GM21529 (cell line): Measurements from ENCODE around the gene DFFA.
"Not testable (repeated sequence)": the region's sequence is repeated elsewhere in the genome, so short reads cannot be mapped to it uniquely, and the experiment has no call there.

Experiments used
- ATAC-seq: cut with Tn5 transposase; IDR thresholded peaks from one replicate; pipeline ENCODE4 v1.9.1; 2021; ENCODE audit not compliant: unreplicated experiment

Gene DFFA

DNA sequence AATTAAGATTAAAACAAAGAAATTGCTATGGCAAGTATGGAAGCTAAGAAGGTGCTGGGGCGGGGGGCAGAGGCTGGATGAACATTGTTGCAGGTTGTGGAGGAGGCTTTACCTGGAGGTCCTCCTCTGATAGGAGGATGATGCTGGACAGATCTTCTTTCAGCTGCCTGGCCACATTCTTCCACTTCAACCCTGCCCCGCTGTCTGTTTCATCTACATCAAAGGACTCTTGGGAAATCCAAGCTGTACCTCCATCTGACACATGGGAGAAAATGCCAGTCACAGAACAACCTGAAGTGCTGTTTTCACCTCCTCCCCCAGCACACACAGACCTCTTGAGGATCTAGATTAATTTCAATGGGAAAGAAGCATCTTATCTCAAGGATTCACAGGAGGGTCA is 5.3 kb downstream of the DFFA start:
- ATAC-seq: no peak

DNA sequence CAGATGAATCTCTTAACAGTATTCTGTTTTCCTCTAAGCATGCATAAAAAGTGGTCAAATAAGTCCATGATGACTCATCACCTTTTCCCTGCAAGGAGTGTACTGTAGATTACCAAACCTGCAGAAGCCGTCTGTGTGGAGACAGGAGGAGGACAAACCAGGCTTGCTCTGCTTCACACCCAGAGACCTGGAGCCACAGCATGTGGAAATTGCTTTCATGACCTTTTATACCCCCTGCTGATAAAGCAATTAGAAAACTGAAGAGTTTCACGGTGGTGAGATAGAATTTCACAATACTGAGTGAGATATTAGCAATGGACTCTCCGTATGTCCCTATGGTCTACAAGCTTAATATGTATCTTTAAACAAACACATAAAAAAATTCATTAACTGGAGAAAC is 13.1 kb downstream of the DFFA start:
- ATAC-seq: no peak

- ATAC-seq: no peak
Measured at GRCh38 chr1:10457875-10458274, 14.5 kb downstream of the DFFA start.

- ATAC-seq: not testable (repeated sequence)
Measured at GRCh38 chr1:10457462-10457861, 14.9 kb downstream of the DFFA start.

DNA sequence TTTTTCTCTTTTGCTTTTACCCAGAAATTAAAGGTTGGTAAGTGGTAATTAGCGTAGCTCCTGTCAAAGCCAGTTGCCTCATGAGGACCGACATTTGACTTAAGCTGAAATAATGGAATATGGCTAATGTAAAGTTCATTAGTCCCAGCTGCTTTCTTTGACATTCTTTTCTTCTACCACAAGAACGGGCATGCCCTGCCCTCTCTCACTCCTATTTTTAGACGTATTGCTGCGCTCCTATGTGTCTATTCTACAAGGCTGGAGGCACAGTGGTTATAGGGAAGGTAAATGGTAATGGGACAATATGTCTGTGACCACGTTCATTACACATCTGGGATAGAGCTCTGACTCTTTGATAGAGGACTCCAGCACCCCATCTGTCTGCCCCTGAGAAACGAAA is 15.7 kb downstream of the DFFA start:
- ATAC-seq: no peak

GRCh38 chr1:10456048-10456447 is 16.3 kb downstream of the DFFA start:
- ATAC-seq: no peak

DNA sequence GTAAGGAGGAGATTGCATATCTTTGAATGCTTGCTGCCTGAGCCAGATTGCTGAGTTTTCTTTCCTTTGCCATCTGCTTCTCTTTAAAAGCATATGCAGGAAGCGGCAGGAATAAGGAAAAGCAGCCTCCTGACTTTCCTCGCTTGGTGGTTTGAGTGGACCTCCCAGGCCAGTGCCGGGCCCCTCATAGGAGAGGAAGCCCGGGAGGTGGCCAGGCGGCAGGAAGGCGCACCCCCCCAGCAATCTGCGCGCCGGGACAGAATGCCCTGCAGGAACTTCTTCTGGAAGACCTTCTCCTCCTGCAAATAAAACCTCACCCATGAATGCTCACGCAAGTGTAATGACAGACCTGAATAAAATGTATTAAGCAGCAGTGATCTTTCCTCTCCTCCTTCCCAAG is 21.0 kb downstream of the DFFA start:
- ATAC-seq: no peak

DNA sequence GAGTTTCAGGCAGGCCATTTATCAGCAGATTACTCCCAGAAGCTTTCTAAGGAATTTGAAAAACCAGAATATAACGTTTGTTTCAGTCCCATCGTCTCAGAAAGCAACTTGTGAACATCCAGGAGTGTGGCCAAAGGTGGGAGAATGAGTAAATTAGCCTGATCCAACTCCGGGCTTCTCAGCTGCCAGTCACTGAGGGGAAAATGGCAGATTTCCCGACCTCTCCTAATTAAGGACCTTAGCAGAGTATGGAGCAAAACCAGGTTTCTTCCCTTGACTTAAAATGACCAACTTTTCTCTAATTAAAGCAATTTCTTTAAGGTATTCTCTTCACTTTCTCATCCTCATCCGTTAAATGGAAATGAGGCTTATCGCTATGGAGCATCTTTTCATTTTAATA is 21.5 kb downstream of the DFFA start:
- ATAC-seq: no peak

DNA sequence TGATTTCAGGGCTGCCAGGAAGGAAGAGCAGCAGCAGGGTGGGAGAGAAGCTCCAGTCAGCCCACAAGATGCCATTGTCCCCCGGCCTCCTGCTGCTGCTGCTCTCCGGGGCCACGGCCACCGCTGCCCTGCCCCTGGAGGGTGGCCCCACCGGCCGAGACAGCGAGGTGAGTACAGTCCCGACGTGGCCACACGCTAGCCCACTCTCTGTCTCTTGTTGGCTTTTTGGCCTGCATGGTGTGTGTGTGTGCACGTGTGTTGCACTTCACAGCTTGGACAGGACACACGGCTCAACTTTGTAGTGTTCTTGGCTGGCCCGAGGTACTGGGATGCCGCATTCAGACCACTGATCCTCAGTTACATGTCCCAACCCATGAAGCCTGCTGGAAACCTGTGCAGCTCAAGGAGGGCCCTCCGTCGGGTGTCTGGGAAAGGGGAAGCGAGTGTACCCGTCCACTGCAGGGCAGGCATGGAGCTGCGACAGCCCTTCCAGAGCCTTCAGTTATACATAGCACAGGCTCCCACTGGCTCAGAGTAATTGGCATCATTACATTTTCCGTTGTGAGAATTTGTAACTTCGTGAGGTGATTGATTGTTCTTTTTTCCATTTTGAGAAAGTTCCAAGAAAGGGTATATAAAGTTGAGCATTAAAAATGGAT is 22.0 kb downstream of the DFFA start:
- ATAC-seq: no peak

DNA sequence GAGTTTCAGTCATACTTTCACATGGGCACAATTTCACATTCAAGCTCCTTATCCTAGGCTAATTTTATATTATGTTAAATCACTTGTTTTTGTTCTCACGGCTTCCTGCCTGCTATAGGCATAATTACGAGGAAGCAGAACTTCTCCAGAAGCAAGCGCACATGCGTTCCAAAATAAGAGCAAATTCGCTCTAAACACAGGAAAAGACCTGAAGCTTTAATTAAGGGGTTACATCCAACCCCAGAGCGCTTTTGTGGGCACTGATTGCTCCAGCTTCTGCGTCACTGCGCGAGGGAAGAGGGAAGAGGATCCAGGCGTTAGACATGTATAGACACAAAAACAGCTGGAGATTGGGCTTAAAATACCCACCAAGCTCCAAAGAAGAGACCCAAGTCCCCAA is 22.6 kb downstream of the DFFA start, which contains the start of gene CORT:
Gene CORT (plus strand): TSS at position 281 of the 400 bp plus-strand sequence. CDS start 193 bp downstream, outside the sequence.
- no peak for ATAC-seq

DNA sequence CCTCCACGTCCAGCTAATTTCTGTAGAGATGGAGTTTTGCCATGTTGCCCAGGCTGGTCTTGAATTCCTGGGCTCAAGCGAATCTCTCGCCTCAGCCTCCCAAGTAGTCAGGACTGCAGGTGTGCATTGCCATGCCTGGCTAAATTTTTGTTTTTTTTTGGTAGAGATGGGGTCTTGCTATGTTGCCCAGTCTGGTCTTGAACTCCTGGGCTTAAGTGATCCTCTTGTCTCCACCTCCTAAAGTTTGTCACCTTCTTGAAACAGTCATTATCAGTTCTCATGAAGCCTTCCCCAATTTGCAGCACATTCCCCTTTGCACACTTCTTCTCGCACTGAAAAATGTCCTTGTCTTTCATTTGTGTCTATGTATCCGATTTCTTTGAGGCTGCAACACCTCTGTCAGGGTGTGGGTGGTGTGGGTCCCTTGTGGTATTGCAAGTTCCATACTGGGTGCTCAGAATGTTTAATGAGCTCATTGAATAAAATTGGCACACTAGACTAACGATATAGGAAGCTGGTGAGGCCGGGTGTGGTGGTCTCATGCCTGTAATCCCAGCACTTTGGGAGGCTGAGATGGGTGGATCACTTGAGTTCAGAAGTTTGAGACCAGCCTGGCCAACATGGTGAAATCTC is 25.4 kb downstream of the DFFA start:
- ATAC-seq: no peak

GRCh38 chr1:10444795-10445397 is 27.4 kb downstream of the DFFA start:
- ATAC-seq: no peak

DNA sequence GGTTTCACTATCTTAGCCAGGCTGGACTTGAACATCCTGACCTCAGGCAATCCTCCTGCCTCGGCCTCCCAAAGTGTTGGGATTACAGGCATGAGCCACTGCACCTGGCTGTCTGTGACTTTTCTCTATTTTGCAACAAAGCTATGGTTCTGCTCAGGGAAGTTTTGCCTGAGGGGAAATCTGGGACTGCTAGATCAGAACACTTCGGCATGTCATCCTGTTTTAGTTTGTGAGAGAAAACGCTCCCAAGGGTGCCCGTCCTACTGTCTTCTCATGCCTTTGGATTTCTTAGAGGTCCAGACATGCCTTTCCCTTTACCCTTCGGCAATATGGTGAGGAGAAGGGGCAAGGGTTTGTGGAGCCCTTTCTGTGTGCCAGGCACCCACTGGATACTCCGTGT is 28.1 kb downstream of the DFFA start:
- ATAC-seq: no peak

GRCh38 chr1:10440794-10441193 is 31.5 kb downstream of the DFFA start:
- ATAC-seq: no peak

- no peak for ATAC-seq
Measured at GRCh38 chr1:10440305-10440704, 32.0 kb downstream of the DFFA start.

DNA sequence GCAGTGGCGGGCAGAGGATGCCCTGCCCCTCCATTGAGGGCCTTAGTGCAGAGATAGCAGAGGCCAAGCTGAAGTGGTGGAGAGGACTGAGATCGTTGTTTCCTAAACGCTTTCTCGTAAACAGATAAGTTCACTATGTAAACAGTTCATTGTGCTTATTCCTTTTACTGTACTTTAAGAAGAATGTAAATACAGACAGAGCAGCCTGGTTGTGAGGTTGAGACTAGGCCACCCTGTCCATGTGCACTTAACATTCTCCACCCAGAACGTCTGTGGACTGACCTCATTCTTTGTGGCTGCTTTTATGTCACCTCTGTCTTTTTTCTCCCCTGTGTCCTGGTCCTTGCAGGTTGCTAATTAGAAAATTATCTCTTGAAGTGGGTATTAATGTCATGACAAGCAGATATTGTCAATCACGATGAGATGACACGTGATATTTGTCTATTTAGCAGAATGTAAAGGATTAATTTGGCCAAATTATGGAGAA is 33.6 kb downstream of the DFFA start:
- no peak for ATAC-seq

- no peak for ATAC-seq
Measured at GRCh38 chr1:10437052-10437451, 35.3 kb downstream of the DFFA start.

- no peak for ATAC-seq
Measured at GRCh38 chr1:10434590-10434989, 37.7 kb downstream of the DFFA start.

GRCh38 chr1:10433790-10434189 is 38.5 kb downstream of the DFFA start:
- ATAC-seq: no peak

DNA sequence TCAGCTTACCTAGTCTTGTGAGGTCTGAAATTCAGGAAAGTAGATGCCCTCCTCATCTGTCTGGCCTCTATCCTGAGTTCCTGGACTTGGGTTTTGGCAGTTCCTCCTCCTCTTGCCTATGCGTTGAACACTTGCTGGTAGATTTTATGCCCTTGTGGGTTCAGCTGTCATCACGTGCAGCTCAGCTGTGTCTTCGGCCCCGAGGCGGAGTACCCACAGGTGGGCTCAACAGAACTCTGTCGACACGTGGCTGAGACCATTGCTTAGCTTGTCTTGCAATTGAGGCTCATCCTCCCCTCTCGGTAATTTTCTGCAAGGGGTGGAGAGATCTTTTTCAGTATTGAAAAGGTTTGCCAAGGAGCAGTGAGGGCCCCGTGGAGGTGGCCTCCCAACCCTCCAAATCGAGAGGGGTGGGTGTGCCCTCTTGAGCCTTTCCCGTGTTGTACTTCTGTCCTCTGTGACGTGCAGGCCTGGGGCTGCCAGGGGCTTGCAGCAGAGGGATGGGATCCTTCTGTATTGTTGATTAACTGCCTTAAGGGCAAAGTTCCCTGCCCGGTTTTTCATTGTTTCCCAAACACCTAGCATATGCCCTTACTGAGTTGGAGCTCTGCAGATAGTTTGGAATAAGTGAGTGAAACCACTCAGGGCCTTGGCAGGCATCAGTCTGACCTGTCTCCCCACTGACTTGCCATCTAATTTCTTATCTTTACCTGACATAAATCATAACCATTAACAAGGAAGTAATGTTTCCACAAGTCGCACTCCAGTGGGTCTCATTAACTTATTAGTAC is 39.2 kb downstream of the DFFA start:
- ATAC-seq: no peak

GRCh38 chr1:10431070-10431730 is 41.1 kb downstream of the DFFA start:
- no peak for ATAC-seq
